ENCODE measurements around the gene NCAN.

GRCh38 chr19:19262190-19263057 lies 50.7 kb downstream of the NCAN start:
- no peak for TF ChIP-seq CTCF (IDR thresholded peaks at IDR 0.05; ENCODE audit: low read length)
- no peak for TF ChIP-seq EZH2 (IDR thresholded peaks at IDR 0.05; ENCODE audit: borderline replicate concordance, low read length)

Measured in OCI-LY1 (cell line).